NCI-H146 (cell line): ENCODE data around the gene MAN1C1.

Source experiments
- DNase-seq: peaks from one replicate; lab custom pipeline; 2025; lab: John Stamatoyannopoulos, UW

Gene MAN1C1

DNA sequence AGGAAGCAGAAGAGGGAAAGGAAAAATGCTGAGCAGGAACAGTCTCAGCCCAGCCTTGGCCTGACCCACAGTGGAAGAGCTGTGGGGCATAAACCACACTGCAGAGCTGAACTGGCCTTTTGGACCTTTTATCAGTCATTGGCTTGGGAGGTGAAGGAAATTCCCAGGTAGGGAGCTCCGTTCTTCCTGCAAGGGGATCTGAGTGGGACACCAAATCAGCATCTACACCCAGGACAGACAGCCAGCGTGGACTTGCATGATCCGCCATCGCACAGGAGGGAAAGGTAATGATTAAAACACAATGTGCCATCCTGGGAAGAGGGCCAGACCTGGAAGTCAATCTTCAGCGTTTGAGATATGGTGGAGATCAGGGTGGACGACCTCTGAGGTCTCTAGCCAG, 202.0 kb downstream of the MAN1C1 start:
- DNase-seq: no peak

- peak; percentile 82 for DNase-seq
Measured at GRCh38 chr1:25819491-25820246, 203.1 kb downstream of the MAN1C1 start, which contains the start of gene MTFR1L. MTFR1L (plus strand) TSS chr1:25819954; CDS start chr1:25823105, 3,151 bp downstream.

DNA sequence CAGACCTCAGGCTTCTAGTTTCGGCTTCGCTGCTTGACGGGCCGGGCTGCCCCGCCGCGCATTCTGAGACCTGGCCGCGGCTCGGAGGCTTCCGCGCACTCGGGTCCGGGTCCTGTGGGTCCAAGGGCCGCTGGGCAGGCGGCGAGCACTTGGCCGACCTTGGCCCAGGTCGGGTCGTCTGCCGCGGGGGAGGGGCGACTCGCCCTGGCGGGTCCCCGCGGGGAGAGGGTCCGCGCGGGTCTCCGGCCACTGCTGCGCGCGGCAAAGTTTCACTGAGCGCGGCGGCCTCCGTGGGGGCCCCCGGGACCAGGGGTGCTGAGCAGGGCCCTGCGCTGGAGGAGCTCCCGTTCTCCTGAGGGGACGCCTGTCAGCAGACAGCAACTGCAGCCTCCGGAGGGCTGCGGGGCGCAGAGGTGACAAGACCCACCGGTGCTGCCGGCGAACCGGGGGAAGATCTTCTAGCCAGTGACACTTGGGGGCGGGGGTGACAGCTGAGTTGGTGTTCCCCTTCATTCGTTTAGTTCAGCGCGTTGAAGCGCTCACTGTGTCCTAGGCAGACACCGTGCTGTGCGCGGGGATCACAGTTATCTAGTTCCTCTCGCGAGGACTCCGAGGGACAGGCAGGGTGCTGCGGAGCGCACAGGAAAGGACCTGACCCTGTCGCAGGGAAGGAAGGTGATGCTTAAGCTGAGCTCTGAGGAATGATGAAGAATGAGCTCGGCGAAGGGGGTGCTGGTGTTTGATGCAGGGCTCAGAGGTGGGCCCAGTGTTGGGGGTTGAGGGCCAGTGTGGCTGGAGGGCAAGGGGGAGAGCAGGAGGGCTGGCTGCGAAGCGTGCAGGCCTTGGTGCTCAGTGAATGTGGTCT, 203.9 kb downstream of the MAN1C1 start:
- peak; percentile 68 for DNase-seq

DNA sequence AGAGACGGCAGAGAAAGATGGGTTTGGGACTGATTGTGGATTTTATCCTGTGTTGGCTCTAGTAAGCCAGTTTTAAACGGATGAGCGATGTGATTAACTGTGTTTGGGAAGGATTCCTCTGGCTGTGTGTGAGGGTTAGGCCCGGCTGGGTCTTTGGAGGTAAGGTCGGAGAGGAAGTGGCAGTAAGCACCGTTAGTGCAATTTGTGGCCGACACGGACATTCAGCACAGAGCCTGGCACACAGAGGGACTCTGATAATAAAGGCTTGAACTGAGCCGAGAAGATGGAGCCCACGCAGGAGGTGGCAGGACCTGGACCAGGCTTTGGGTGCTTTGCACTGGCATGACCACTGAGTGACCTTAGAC, 204.5 kb downstream of the MAN1C1 start:
- DNase-seq: no peak

DNA sequence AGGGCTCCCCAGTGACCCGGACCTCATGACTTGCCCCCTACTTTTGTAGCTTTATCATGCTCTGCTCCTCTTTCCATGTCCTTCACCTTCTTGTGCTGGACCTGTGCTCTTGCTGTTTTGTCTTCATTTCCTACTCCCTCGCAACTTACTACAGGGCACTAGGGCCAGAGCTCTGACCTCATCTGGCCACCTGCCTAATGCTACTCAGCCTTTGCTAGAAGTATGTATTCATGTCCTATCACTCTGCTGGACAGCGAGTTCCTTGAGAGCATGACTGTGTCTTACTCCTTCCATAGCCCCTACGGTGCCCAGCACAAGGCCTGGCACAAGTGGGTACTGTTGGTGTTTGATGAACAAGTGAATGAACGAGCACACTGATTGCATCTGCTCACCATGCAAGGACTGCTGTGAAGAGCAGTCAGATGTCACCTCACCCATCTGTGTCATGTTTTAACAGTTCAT, 205.1 kb downstream of the MAN1C1 start:
- DNase-seq: no peak

GRCh38 chr1:25825605-25826004, 209.0 kb downstream of the MAN1C1 start:
- DNase-seq: no peak

DNA sequence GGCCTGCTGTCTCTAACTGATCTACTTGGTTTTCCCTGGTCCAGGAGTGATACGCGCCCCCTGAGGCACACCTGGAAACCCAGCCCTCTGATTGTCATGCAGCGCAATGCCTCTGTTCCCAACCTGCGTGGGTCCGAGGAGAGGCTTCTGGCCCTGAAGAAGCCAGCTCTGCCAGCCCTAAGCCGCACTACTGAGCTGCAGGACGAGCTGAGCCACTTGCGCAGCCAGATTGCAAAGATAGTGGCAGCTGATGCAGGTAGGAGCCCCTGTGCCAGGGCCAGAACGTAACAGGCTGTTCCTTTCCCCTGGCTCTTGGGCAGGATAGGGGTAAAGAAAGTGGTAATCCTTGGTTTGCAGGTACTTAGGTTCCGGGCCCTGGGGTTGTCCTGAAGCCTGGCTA, 210.0 kb downstream of the MAN1C1 start:
- no peak for DNase-seq

DNA sequence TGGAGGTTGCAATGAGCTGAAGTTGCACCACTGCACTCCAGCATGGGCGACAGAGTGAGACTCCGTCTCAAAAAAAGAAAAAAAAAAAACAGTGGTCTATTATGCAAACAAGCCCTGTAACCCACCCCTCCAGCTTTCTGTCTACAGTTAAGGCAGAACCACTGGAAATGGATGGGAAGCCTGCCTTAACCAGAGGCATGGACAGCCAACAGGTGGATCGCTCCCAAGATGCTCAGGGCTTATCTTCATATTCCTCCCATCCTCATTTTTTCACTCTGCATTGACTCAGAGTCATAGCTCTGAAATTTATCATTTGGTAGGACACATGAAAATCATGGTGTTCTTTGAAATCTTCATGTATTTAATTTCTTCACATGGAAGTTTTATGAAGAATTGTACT, 211.9 kb downstream of the MAN1C1 start:
- no peak for DNase-seq

DNA sequence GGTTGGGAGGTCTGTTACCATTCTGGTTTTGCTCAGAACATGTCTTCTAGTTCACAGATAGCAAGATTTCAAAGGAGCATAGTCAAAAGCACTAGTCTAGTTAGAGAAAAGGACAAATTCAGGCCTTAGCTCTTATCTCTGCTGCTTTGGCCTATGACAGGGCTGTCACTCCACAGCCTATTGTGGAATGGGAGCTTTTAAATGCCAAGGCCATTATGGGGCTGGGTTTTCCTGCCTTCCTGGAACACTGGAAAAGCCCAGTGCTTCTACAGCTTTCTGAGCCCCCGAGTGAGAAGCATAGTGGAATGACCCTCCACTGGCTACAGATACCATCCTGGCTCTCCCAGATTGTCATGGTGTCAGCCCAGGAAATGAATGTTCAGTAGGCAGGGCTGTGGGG, 212.5 kb downstream of the MAN1C1 start:
- DNase-seq: no peak

DNA sequence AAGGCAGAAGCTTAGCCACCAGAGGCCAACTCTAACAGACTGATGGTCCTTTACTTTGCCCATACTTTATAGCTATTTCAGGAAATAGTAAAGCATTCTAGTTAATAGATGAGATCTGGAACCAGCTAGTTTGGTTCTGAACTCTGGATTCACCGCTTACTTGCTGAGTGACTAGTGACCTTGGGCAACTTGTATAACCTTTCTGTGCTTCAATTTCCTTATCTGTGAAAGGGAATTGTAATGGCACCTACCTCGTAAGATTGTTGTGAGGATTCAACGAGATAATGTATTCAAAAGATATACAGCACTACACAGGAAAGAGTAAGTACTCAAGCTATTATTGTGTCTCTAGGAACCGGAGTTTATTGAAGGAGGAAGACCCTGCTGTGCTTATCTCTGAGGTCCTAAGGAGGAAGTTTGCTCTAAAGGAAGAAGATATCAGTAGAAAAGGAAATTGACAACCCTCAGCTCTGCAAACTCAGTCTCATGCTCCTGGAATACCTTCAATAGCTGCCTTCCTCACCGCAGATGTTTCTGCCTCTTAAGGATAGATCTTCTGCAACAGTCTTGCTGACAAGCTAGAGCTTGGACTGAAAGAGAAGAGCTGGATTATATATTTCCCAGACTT, 215.1 kb downstream of the MAN1C1 start:
- DNase-seq: no peak

- DNase-seq: no peak
Measured at GRCh38 chr1:25832336-25833037, 215.9 kb downstream of the MAN1C1 start.

DNA sequence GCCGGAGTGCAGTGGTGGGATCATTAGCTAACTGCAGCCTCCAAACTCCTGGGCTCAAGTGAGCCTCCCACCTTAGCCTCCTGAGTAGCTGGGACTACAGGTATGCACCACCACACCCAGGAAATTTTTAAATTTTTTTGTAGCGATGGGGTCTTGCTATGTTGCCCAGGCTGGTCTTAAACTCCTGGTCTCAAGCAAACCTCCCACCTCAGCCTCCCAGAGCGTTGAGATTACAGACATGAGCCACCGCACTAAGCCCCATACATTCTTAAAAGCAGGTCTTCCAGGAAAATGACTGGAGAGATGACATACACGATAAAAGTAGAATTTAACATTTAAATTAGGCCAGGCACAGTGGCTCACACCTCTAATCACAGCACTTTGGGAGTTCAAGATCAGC, 216.6 kb downstream of the MAN1C1 start:
- no peak for DNase-seq
